ENCODE results near the gene VASN.

DNA sequence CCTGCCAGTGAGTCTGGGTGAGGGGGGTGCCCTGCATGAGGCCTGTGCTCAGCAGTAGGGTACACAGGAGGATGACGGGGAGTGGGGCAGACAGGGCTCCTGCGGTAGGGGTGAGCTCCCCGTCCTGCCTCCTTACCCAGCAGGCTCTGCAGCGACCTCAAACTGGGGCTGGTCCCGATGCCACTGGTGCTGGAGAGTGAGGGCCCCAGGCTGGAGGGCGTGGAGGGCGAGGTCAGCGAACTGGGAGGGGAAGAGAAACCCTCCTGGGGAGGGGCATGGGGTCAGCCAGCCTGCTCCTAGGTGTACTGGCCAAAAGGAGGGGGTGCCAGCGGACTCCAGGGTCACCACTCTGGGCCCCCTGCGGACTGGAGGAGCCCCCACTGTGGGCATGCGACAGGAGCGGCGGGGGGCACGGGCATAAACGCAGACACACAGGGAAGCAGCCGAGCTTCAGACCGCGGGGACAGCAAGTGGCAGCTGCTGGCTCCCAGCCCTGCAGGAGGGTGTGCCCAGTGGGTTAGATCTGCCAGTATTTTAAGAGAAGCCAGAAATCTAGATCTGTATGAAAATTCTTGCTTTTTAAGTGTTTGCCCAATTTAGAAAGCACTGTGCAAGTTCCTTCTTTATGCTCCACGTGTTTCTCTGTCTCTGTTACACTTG, 9.0 kb upstream of the VASN start:
- no peak for TF ChIP-seq FOXK2 (IDR thresholded peaks at IDR 0.05)
- no peak for TF ChIP-seq NFRKB (IDR thresholded peaks at IDR 0.05)
- no peak for TF ChIP-seq SP1 (IDR thresholded peaks at IDR 0.05)
- TF ChIP-seq FOXA1 (IDR thresholded peaks at IDR 0.05) = no peak
- TF ChIP-seq BHLHE40 (IDR thresholded peaks at IDR 0.05; ENCODE audit: borderline replicate concordance) = no peak
- TF ChIP-seq TARDBP (IDR thresholded peaks at IDR 0.05) = no peak
- no peak for TF ChIP-seq ZNF384 (IDR thresholded peaks at IDR 0.05)
- TF ChIP-seq SUZ12 (IDR thresholded peaks at IDR 0.05) = no peak
- no peak for TF ChIP-seq CTBP1 (IDR thresholded peaks at IDR 0.05; ENCODE audit: borderline replicate concordance)
- TF ChIP-seq L3MBTL2 (conservative IDR thresholded peaks at IDR 0.05) = no peak
